IMR-90 (cell line): Measurements from ENCODE around the gene CERK. TPM values are rescaled to one million over a fixed set of nuclear protein-coding genes. Genes with fewer than 3 reads are reported as not detected.

Source experiments
- ATAC-seq: fragments of 200-7000 bp; cut with Tn5 transposase; 2 replicates; pipeline ENCODE4 v1.9.1; 2020; ENCODE audit warnings: low read depth, mild to moderate bottlenecking, moderate library complexity
- BruUV-seq: library from RNA; stranded (reverse); fragments of 400-500 nt; replicated peaks from 2 replicates; lab custom pipeline; 2021; lab: Mats Ljungman, UMichigan
- CTCF ChIA-PET: fragments of 300-600 bp; formaldehyde crosslinking; extraction: SDS; loops from one replicate; lab custom pipeline; 2021; ENCODE audit warnings: antibody characterized with exemption; lab: Yijun Ruan, JAX
- POLR2A ChIA-PET: fragments of 300-600 bp; sonication (Branson Sonifier 250); formaldehyde crosslinking; loops from one replicate; lab custom pipeline; 2022; ENCODE audit warnings: antibody characterized with exemption; ENCODE audit not compliant: unreplicated experiment; lab: Charles Lee
- DNase-seq: peaks from one replicate; pipeline ENCODE4 v3.0.0; 2013
- H2AFZ ChIP-seq: replicated peaks from 2 replicates; pipeline ENCODE3; 2013; ENCODE audit warnings: low read length, mild to moderate bottlenecking; ENCODE audit not compliant: poor library complexity
- H2AK5ac ChIP-seq: 2 replicates; pipeline ENCODE4 v1.6.1; 2013; ENCODE audit warnings: low read depth, low read length, inconsistent platforms
- H2AK9ac ChIP-seq: replicated peaks from 2 replicates; pipeline ENCODE3; 2013; ENCODE audit warnings: mild to moderate bottlenecking, low read depth, low read length, moderate library complexity; ENCODE audit not compliant: poor library complexity
- H2BK120ac ChIP-seq: 2 replicates; pipeline ENCODE4 v1.6.1; 2013; ENCODE audit warnings: low read depth, low read length, inconsistent platforms
- H2BK15ac ChIP-seq: 3 replicates; pipeline ENCODE4 v1.6.1; 2013; ENCODE audit warnings: low read depth, low read length, inconsistent platforms
- H2BK20ac ChIP-seq: 2 replicates; pipeline ENCODE4 v1.6.1; 2013; ENCODE audit warnings: low read depth, mild to moderate bottlenecking, inconsistent platforms, low read length, moderate library complexity
- H2BK5ac ChIP-seq: 2 replicates; pipeline ENCODE4 v1.6.1; 2013; ENCODE audit warnings: mild to moderate bottlenecking, low read depth, low read length, inconsistent platforms; ENCODE audit not compliant: poor library complexity, severe bottlenecking
- H3K14ac ChIP-seq: replicated peaks from 2 replicates; pipeline ENCODE4 v1.6.1; 2013; ENCODE audit warnings: low read depth, low read length, inconsistent platforms
- H3K18ac ChIP-seq: 2 replicates; pipeline ENCODE4 v1.6.1; 2013; ENCODE audit warnings: low read depth, low read length, control low read depth
- H3K23ac ChIP-seq: 2 replicates; pipeline ENCODE4 v1.6.1; 2013; ENCODE audit warnings: low read depth, low read length, inconsistent platforms
- H3K27ac ChIP-seq: 2 replicates; pipeline ENCODE4 v1.5.1; 2013; ENCODE audit warnings: mild to moderate bottlenecking, control low read depth, low read length; ENCODE audit not compliant: insufficient read depth
- H3K27me3 ChIP-seq: 2 replicates; pipeline ENCODE4 v1.6.1; 2013; ENCODE audit warnings: low read length; ENCODE audit not compliant: control insufficient read depth, insufficient read depth
- H3K36me3 ChIP-seq: 2 replicates; pipeline ENCODE4 v1.6.1; 2013; ENCODE audit warnings: low read length, mixed read lengths; ENCODE audit not compliant: control insufficient read depth, insufficient read depth
- H3K4ac ChIP-seq: 2 replicates; pipeline ENCODE4 v1.6.1; 2013; ENCODE audit warnings: low read depth, low read length, inconsistent platforms
- H3K4me1 ChIP-seq: 2 replicates; pipeline ENCODE4 v1.6.1; 2013; ENCODE audit warnings: low read length, mixed read lengths; ENCODE audit not compliant: control insufficient read depth, insufficient read depth
- H3K4me2 ChIP-seq: 2 replicates; pipeline ENCODE4 v1.6.1; 2013; ENCODE audit warnings: low read depth, mild to moderate bottlenecking, control low read depth, low read length, moderate library complexity
- H3K4me3 ChIP-seq: 2 replicates; pipeline ENCODE4 v1.5.1; 2013; ENCODE audit warnings: low read depth, mild to moderate bottlenecking, control low read depth, low read length, moderate library complexity; ENCODE audit not compliant: insufficient read depth
- H3K56ac ChIP-seq: 2 replicates; pipeline ENCODE4 v1.6.1; 2013; ENCODE audit warnings: low read length, inconsistent platforms; ENCODE audit not compliant: insufficient read depth; ENCODE audit errors: extremely low read depth
- H3K79me1 ChIP-seq, 2 experiments: 2 replicates each; pipeline ENCODE4 v1.6.1; 2013; ENCODE audit warnings: low read length in 2 of 2, inconsistent platforms in 1 of 2, low read depth in 1 of 2
- H3K9ac ChIP-seq: 2 replicates; pipeline ENCODE4 v1.6.1; 2013; ENCODE audit warnings: low read depth, low read length, control low read depth
- H3K9me1 ChIP-seq: 2 replicates; pipeline ENCODE4 v1.6.1; 2013; ENCODE audit warnings: low read length, inconsistent platforms; ENCODE audit not compliant: insufficient read depth
- H3K9me3 ChIP-seq: 2 replicates; pipeline ENCODE4 v1.6.1; 2013; ENCODE audit warnings: low read length; ENCODE audit not compliant: control insufficient read depth, insufficient read depth
- H4K20me1 ChIP-seq: 2 replicates; pipeline ENCODE4 v1.6.1; 2013; ENCODE audit warnings: low read length, inconsistent platforms; ENCODE audit not compliant: insufficient read depth
- H4K5ac ChIP-seq: 2 replicates; pipeline ENCODE4 v1.6.1; 2013; ENCODE audit warnings: mild to moderate bottlenecking, low read depth, low read length, control low read depth
- H4K8ac ChIP-seq, 2 experiments: 2 replicates each; pipeline ENCODE4 v1.6.1; 2013; ENCODE audit warnings: low read depth in 2 of 2, low read length in 2 of 2, control low read depth in 1 of 2, inconsistent platforms in 1 of 2
- H4K91ac ChIP-seq: 2 replicates; pipeline ENCODE4 v1.6.1; 2013; ENCODE audit warnings: low read depth, low read length, inconsistent platforms; ENCODE audit not compliant: insufficient read depth
- BHLHE40 ChIP-seq: fragments of 150-350 bp; IDR thresholded peaks from 2 replicates; pipeline ENCODE4 v1.6.1; 2016; ENCODE audit warnings: mild to moderate bottlenecking, low read depth, low read length
- CEBPB ChIP-seq: IDR thresholded peaks from 2 replicates; pipeline ENCODE4 v1.6.1; 2012; ENCODE audit warnings: low read depth, low read length, improper control_type of control experiment
- CHD1 ChIP-seq: IDR thresholded peaks from 2 replicates; pipeline ENCODE4 v1.6.1; 2012; ENCODE audit warnings: low read depth, low read length, improper control_type of control experiment
- FOS ChIP-seq: fragments of 150-350 bp; IDR thresholded peaks from 2 replicates; pipeline ENCODE4 v1.6.1; 2016; ENCODE audit warnings: low read depth, low read length
- MAFK ChIP-seq: IDR thresholded peaks from 2 replicates; pipeline ENCODE4 v1.6.1; 2012; ENCODE audit warnings: low read depth, low read length, improper control_type of control experiment
- NFE2L2 ChIP-seq: fragments of 150-350 bp; IDR thresholded peaks from 2 replicates; pipeline ENCODE4 v1.6.1; 2016; ENCODE audit warnings: low read depth, mild to moderate bottlenecking, low read length
- RCOR1 ChIP-seq: IDR thresholded peaks from 2 replicates; pipeline ENCODE4 v1.6.1; 2012; ENCODE audit warnings: mild to moderate bottlenecking, low read length, improper control_type of control experiment; ENCODE audit not compliant: insufficient replicate concordance
- SMC3 ChIP-seq: fragments of 150-350 bp; IDR thresholded peaks from 2 replicates; pipeline ENCODE4 v1.6.1; 2016; ENCODE audit warnings: low read depth, mild to moderate bottlenecking, antibody characterized with exemption, low read length, moderate library complexity
- WGBS, 2 experiments: methylation state at CpG; one replicate each; pipeline versions ENCODE4 v1.1.5 to v1.1.7; 2013; ENCODE audit warnings: missing lambda C conversion rate in 2 of 2; ENCODE audit not compliant: insufficient read length in 1 of 2; ENCODE audit errors: extremely low coverage in 2 of 2; 5-methylcytosine and 5-hydroxymethylcytosine counted together
- dilution Hi-C: fragments of 300-500 bp; cut with HindIII; formaldehyde crosslinking; loops from one replicate; pipeline ENCODE4 v1.14.3; 2018; ENCODE audit warnings: low sequenced_read_pairs; ENCODE audit not compliant: unreplicated experiment
- in situ Hi-C: fragments of 300-500 bp; cut with MboI; formaldehyde crosslinking; loops from 3 replicates; pipeline ENCODE4 v1.14.3; 2019; ENCODE audit warnings: low sequenced_read_pairs, inconsistent platforms, mixed read lengths
- intact Hi-C: fragments of 100-400 bp; cut with micrococcal nuclease; formaldehyde crosslinking; loops from 2 replicates; pipeline ENCODE4 v1.10.0; 2022
- polyA plus RNA-seq, 3 experiments: library from polyadenylated mRNA; depleted of rRNA; stranded (reverse); fragments of >200 nt; gene quantifications; 2 replicates each; pipeline ENCODE4 v1.2.3, GENCODE V29; 2012; ENCODE audit warnings: low replicate concordance in 1 of 3
- total RNA-seq: library from RNA; depleted of rRNA; stranded (reverse); fragments of >200 nt; gene quantifications from 2 replicates; pipeline ENCODE4 v1.2.3, GENCODE V29; 2012
- TF ChIP-seq, protein P1 (sequence below): fragments of 150-350 bp; IDR thresholded peaks from 2 replicates; pipeline ENCODE4 v1.6.1; 2017; ENCODE audit warnings: mild to moderate bottlenecking, antibody characterized with exemption, low read length, low read depth
- TF ChIP-seq, protein P2 (sequence below): fragments of 150-350 bp; IDR thresholded peaks from 2 replicates; pipeline ENCODE4 v1.6.1; 2016; ENCODE audit warnings: low read depth, mild to moderate bottlenecking, low read length, moderate library complexity, borderline replicate concordance

CERK gene
- total and polyA plus RNA-seq, 2 of the 4 experiments (the other 2 are of a cell fraction): 25.3 to 38.7 TPM

DNA sequence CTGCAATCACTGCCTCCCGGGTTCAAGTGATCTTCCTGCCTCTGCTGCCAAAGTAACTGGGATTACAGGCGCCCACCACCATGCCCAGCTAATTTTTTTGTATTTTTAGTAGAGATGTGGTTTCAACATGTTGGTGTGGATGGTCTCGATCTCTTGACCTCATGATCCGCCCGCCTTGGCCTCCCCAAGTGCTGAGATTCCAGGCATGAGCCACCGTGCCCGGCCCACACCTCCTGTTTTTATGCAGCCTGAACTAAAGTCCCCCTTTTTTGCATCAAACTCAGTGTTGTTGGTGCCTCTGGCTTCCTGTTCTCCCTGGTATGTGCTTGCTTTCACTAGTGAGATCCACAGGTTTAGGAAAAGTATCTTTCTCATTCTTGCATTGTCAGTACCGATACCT is 28.6 kb upstream of the CERK start:
- H3K27me3 ChIP-seq: no peaks in the 10 kb centered on the region
- dilution Hi-C loops (no loop called here), in situ Hi-C loops (no loop called here)

More for the DNA sequence above, 28.6 kb upstream of the CERK start:
- Histone ChIP-seq H3K14ac (no peak overlapping the region), H3K79me1 (peaks cover 35 to 77% of the 10 kb centered on the region in 2 experiments), H3K23ac (no peak overlapping the region), H3K9me3 (no peaks in the 10 kb centered on the region), H4K5ac (no peak overlapping the region), H2BK20ac (no peak overlapping the region), H3K4me1 (peaks cover 8% of the 10 kb centered on the region), H2AK9ac (no peak overlapping the region), H3K4ac (no peak overlapping the region), H2BK5ac (no peak overlapping the region), H2AK5ac (no peak overlapping the region), H3K56ac (no peak overlapping the region), H3K4me2 (no peak overlapping the region), H3K18ac (no peak overlapping the region), H2BK120ac (no peak overlapping the region), H3K9me1 (peaks cover 13% of the 10 kb centered on the region; the same call in 1 of the 2 replicates), H4K8ac (no peak overlapping the region), H3K9ac (no peak overlapping the region), H4K91ac (no peak overlapping the region), H2BK15ac (no peak overlapping the region), H3K4me3 (no peak overlapping the region), H4K20me1 (peaks cover 23% of the 10 kb centered on the region), H3K27ac (no peak overlapping the region), H2AFZ (no peak overlapping the region), H3K36me3 (peaks cover 1% of the 10 kb centered on the region; the same call in 1 of the 2 replicates)
- ChIA-PET POLR2A (no interaction called here), CTCF (no interaction called here)
- ATAC-seq: no peak
- no TSS peak for BruUV-seq
- intact Hi-C loops: no loop called here
- no peak for DNase-seq
- TF ChIP-seq, protein P1, sequence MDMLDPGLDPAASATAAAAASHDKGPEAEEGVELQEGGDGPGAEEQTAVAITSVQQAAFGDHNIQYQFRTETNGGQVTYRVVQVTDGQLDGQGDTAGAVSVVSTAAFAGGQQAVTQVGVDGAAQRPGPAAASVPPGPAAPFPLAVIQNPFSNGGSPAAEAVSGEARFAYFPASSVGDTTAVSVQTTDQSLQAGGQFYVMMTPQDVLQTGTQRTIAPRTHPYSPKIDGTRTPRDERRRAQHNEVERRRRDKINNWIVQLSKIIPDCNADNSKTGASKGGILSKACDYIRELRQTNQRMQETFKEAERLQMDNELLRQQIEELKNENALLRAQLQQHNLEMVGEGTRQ: no peak
- TF ChIP-seq, protein P2, sequence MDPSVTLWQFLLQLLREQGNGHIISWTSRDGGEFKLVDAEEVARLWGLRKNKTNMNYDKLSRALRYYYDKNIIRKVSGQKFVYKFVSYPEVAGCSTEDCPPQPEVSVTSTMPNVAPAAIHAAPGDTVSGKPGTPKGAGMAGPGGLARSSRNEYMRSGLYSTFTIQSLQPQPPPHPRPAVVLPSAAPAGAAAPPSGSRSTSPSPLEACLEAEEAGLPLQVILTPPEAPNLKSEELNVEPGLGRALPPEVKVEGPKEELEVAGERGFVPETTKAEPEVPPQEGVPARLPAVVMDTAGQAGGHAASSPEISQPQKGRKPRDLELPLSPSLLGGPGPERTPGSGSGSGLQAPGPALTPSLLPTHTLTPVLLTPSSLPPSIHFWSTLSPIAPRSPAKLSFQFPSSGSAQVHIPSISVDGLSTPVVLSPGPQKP: no peak
- TF ChIP-seq BHLHE40: no peak
- TF ChIP-seq CEBPB: no peak
- TF ChIP-seq MAFK: no peak
- TF ChIP-seq SMC3: no peak
- no peak for TF ChIP-seq NFE2L2
- TF ChIP-seq RCOR1: no peak
- no peak for TF ChIP-seq CHD1
- no peak for TF ChIP-seq FOS
- WGBS, 2 experiments: 100% methylated on average over 2 of the region's 8 CpGs; no CpG with 5 or more reads in 1 of the 2 experiments
